RWPE1 (cell line): ENCODE results near the gene GPRC6A.

Experiments
- CTCF ChIA-PET: fragments of 350-600 bp; sonication (Branson Sonifier 250); formaldehyde crosslinking; extraction: SDS; loops from one replicate; lab custom pipeline; 2021; lab: Yijun Ruan, JAX
- POLR2A ChIA-PET: fragments of 400-600 bp; formaldehyde crosslinking; extraction: SDS; loops from one replicate; lab custom pipeline; 2020; ENCODE audit warnings: antibody characterized with exemption; ENCODE audit not compliant: low non-redundant PET; lab: Yijun Ruan, JAX
- DNase-seq: peaks from one replicate; pipeline ENCODE4 v3.0.0; 2012; ENCODE audit warnings: low spot score
- H3K27ac ChIP-seq: fragments of 450-650 bp; 2 replicates; pipeline ENCODE4 v1.5.1; 2017
- TF ChIP-seq, protein P1 (sequence below): fragments of 450-650 bp; conservative IDR thresholded peaks from 2 replicates; pipeline ENCODE4 v1.5.1; 2017; ENCODE audit warnings: low read depth, mild to moderate bottlenecking

The GPRC6A gene

DNA sequence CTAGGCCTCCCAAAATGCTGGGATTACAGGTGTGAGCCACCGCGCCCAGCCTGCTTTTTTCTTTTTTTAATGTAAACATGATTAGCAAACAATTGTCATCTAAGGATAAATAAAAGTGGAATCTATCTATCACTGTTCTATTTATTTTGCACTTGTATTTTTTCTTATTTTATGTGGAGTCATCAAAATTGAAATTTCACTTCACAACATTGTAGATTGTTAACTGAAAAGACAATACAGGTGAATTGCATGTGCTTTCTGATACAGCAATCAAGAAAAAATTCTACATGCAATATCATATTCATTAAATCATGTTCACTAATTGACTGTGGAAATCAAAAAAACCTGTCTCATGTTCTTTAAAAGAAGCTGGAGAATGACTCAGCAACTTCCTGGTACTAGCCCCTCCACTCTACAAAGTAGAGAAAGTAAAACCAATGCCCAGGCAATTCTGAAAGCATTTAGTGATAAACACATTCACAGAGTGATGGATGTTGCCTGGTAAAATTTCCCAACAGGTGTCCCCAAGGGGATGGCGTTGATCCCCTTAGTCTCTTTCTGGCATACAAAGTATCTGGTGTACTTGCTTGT lies 37.5 kb upstream of the GPRC6A start:
- TF ChIP-seq, protein P1, sequence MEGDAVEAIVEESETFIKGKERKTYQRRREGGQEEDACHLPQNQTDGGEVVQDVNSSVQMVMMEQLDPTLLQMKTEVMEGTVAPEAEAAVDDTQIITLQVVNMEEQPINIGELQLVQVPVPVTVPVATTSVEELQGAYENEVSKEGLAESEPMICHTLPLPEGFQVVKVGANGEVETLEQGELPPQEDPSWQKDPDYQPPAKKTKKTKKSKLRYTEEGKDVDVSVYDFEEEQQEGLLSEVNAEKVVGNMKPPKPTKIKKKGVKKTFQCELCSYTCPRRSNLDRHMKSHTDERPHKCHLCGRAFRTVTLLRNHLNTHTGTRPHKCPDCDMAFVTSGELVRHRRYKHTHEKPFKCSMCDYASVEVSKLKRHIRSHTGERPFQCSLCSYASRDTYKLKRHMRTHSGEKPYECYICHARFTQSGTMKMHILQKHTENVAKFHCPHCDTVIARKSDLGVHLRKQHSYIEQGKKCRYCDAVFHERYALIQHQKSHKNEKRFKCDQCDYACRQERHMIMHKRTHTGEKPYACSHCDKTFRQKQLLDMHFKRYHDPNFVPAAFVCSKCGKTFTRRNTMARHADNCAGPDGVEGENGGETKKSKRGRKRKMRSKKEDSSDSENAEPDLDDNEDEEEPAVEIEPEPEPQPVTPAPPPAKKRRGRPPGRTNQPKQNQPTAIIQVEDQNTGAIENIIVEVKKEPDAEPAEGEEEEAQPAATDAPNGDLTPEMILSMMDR = no peak
- ChIA-PET POLR2A (no interaction called here), CTCF (interaction anchor here (0.5 to 0.7 kb wide), 2 partner anchors 547 to 629 kb away, joined by 3 to 5 read pairs; no protein-coding TSS in a partner anchor)
- DNase-seq = no peak
- no peak overlapping the region for H3K27ac ChIP-seq

DNA sequence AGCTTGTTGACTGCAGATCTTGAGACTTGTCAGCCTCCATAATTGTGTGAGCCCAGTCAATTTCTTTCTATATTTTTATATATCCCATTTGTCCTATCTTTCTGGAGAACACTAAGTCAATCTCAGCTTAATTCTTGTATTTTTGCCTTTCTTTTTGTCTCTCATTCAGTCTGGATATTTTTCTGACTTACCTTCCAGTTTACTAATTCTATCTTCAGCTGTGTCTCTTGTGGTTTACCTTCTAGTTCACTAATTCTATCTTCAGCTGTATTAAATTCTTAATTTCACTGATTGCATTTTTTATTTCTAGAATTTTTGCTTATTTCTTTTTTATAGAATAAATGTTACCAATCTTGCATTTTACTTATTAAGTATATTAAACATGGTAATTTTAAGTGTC lies 30.4 kb upstream of the GPRC6A start:
- ChIA-PET CTCF (interaction anchor here (0.5 to 0.6 kb wide), 2 partner anchors 57 to 368 kb away, joined by 5 to 6 read pairs; no protein-coding TSS in a partner anchor), POLR2A (no interaction called here)
- TF ChIP-seq, protein P1 = no peak
- DNase-seq = no peak
- no peak overlapping the region for H3K27ac ChIP-seq

DNA sequence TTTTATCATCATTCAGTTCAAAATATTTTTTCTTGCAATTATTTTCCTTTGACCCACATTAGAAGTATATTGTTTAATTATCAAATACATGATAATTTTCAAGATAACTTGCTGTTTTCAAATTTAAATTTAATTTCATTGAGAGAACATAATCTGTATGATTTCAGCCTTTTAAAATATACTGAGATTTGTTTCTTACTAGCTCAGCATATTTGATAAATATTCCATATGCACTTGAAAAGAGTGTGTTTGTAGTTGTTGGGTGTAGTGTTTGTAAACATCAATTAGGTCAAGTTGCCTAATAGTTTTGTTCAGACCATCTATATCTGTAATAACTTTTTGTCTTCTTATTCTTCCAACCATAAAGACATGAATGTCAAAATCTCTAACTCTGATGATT lies 29.2 kb upstream of the GPRC6A start:
- ChIA-PET CTCF (interaction anchor here (0.5 to 0.6 kb wide), 2 partner anchors 29 to 678 kb away, joined by 4 read pairs; no protein-coding TSS in a partner anchor), POLR2A (no interaction called here)
- TF ChIP-seq, protein P1 = no peak
- DNase-seq = no peak
- no peak overlapping the region for H3K27ac ChIP-seq

DNA sequence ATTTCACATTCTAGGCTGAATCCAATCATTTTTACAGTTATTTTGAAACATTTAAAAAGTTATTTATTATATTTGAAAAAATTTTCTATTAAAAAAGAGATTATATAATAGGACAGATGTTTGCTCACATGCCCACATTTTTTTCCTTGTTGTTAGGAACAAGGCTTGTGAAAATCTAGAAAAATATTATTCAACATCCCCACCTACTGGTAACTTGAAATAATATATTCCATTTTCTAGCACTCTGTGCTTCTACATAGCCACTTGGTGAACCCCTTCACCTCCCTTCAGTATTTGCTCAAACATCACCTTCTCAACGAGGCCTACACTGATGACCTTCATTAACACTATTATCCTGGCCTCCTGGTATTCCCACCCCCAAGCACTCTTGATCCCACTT lies 18.3 kb upstream of the GPRC6A start:
- ChIA-PET CTCF (no interaction called here), POLR2A (no interaction called here)
- TF ChIP-seq, protein P1 = no peak
- H3K27ac ChIP-seq = no peak overlapping the region
- peak; percentile 20 for DNase-seq

DNA sequence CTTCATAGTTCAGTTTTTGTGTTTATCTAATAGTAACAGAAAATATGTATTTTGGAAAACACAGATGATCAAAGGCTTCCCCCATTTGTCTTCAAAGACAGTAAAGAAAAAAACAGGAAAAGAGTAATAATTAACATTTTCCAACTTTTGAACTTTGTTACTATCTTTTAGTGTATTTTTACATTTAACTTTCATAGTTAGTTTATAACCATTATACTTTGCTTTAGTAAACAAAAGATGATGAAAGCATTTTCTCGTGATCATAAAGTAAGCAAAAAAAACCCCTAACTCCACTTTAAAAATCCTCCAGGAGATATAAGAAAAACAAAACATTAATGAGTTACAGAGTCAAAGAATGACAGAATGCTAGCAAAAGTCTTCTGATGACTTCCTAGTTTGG lies 13.6 kb upstream of the GPRC6A start:
- no peak for DNase-seq
- H3K27ac ChIP-seq = no peak overlapping the region
- ChIA-PET CTCF (no interaction called here), POLR2A (no interaction called here)
- TF ChIP-seq, protein P1 = no peak

DNA sequence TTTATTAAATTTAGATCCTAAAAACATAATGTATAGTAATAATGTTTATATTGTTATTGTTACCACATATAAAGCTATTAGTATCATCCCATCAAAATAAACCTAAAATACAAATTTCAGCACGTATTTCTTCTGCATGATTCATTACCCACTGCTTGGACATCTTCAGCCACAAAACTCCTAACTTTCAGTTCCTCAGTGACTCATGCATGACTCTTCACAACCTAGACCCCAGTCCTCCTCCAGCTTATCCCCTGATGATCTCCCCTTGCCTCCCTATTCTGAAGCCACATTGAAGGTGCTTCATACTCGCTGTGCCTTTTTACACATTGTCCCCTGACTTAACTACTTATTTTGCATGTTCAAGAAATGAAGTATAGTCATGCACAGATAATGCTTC lies 11.2 kb upstream of the GPRC6A start:
- TF ChIP-seq, protein P1 = no peak
- CTCF ChIA-PET = no interaction called here
- H3K27ac ChIP-seq = no peak overlapping the region
- POLR2A ChIA-PET = no interaction called here
- peak; percentile 13 for DNase-seq
